Dedifferentiated amniotic fluid mesenchymal stem cell (primary cell): ENCODE measurements around the gene GAS2L2.

Experiments
- DNase-seq: peaks from one replicate; pipeline ENCODE4 v3.0.0-alpha.2; 2016; ENCODE audit errors: extremely low spot score

GAS2L2 gene

GRCh38 chr17:35695613-35696012, 57.4 kb downstream of the GAS2L2 start:
- DNase-seq, result no peak

GRCh38 chr17:35694906-35695305, 58.1 kb downstream of the GAS2L2 start:
- no peak for DNase-seq
